NCI-H748 treated with DMSO at 0.1 percent for 48 hours (cell line): Measurements from ENCODE around the gene ATP8B4.

Source experiments
- DNase-seq: peaks from one replicate; lab custom pipeline; 2025; lab: John Stamatoyannopoulos, UW

The ATP8B4 gene

GRCh38 chr15:50064673-50065072 lies 54.4 kb downstream of the ATP8B4 start:
- DNase-seq = no peak

- DNase-seq = peak; percentile 52
Observed at GRCh38 chr15:50063226-50063625, 55.8 kb downstream of the ATP8B4 start.

GRCh38 chr15:50061503-50061902 lies 57.5 kb downstream of the ATP8B4 start:
- DNase-seq = no peak

GRCh38 chr15:50059883-50060282 lies 59.1 kb downstream of the ATP8B4 start:
- no peak for DNase-seq

GRCh38 chr15:50059203-50059772 lies 59.7 kb downstream of the ATP8B4 start:
- no peak for DNase-seq

- DNase-seq = peak; percentile 22
Observed at GRCh38 chr15:50057905-50058639, 61.0 kb downstream of the ATP8B4 start.

GRCh38 chr15:50057196-50057595 lies 61.8 kb downstream of the ATP8B4 start:
- no peak for DNase-seq

GRCh38 chr15:50055750-50056157 lies 63.3 kb downstream of the ATP8B4 start:
- DNase-seq = no peak

GRCh38 chr15:50055332-50055731 lies 63.7 kb downstream of the ATP8B4 start:
- DNase-seq = no peak

GRCh38 chr15:50053055-50053856 lies 65.8 kb downstream of the ATP8B4 start:
- no peak for DNase-seq

- peak; percentile 18 for DNase-seq
Observed at GRCh38 chr15:50051811-50052419, 67.1 kb downstream of the ATP8B4 start.

- no peak for DNase-seq
Observed at GRCh38 chr15:50050986-50051743, 67.9 kb downstream of the ATP8B4 start.

GRCh38 chr15:50049871-50050270 lies 69.2 kb downstream of the ATP8B4 start:
- no peak for DNase-seq

GRCh38 chr15:50046867-50047266 lies 72.2 kb downstream of the ATP8B4 start:
- no peak for DNase-seq

- DNase-seq = no peak
Observed at GRCh38 chr15:50046159-50046558, 72.9 kb downstream of the ATP8B4 start.

- no peak for DNase-seq
Observed at GRCh38 chr15:50044904-50045303, 74.1 kb downstream of the ATP8B4 start.

- no peak for DNase-seq
Observed at GRCh38 chr15:50044406-50044805, 74.6 kb downstream of the ATP8B4 start.

- no peak for DNase-seq
Observed at GRCh38 chr15:50042775-50043174, 76.3 kb downstream of the ATP8B4 start.

GRCh38 chr15:50030456-50030855 lies 88.6 kb downstream of the ATP8B4 start:
- DNase-seq = no peak

GRCh38 chr15:50028326-50028725 lies 90.7 kb downstream of the ATP8B4 start:
- no peak for DNase-seq

GRCh38 chr15:50024281-50024680 lies 94.8 kb downstream of the ATP8B4 start:
- DNase-seq = no peak

- DNase-seq = no peak
Observed at GRCh38 chr15:50018491-50018890, 100.5 kb downstream of the ATP8B4 start.
